ENCODE measurements around the gene WHRN.

The WHRN gene

DNA sequence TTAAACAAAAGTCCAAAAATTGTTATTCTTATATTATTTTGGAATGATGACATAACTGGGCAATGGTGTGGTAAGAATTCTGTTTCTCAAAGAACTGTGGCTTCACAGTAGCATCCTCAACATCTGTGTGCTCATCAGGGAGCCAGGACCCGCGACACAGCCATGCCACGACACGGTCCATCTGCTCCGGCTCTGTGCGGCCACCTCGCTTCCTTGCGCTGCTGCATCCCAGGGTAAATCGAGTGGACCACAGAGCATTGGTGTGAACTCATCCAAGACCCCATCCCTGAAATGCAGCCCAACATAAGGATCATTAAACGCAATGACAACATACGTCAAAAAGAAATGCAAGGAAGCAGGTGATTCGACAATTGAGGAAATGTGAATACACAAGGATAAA lies 15.3 kb downstream of the WHRN start:
- DNase-seq, result no peak

DNA sequence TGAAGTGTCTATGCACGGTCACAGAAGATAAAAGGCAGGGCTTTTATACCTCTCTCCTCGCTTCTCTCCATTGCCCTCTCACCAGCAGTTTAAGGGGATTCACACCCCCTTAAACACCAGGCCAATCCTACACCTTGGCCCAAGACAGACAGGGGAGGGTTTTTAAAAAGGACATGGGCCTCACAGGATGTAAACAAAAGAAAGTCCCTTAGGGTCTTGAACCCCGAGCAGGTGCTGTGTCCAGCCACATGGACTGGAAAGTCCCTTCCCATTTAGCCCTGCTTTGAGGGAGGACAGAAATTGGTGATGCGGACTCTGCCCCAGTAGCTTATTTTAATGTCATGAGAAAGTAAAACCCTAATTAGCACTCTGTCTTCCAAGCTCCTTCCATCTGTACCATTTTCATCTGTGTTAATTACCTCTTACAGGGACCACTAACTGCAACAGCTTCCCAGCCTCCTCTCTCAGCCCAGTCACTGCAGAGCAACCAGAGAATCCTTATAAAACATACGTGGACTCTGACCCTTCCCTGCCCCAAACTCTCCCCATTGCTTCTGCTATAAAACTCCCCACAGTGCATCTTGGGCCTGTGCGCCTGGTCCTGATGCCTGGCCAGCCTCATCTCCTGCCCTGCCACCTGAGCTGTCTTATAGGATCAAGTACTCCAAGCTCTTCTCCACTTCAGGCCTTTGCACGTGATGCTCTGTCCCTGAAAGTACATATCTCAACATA lies 16.7 kb downstream of the WHRN start:
- no peak for DNase-seq

GRCh38 chr9:114487607-114488300 lies 17.5 kb downstream of the WHRN start:
- peak; percentile 71 for DNase-seq

GRCh38 chr9:114486205-114486963 lies 18.9 kb downstream of the WHRN start:
- DNase-seq, result no peak

- DNase-seq, result peak; percentile 33
These were observed 20.3 kb downstream of the WHRN start for GRCh38 chr9:114484854-114485443.

DNA sequence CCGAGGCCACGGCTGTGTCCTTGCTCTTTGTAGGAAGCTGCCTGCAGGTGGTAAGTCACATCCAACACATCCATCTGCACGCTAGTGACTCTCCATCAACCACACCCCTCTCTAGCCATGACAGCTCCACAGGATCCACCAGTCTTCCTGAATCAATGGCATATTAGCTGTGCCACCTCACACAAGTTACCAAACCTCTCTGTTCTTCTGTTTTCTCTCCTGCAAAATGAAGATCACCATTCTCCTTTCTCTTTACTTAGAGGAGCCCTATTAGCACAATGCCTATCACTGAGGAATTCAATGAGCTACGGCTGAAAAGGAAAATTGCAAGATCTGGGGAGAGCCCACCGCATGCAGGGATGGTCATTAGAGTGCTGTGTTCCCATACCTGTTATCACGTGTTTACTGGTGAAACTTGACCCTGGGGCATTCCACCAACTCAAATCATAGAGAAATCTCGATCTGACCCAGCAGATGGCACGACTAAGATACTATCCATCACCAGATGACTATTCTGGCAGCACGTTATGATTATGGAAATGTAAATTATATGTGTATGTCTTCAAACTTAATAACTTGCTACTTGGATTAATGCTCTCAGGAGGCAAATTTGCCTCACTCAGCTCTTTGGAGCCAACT lies 20.9 kb downstream of the WHRN start:
- no peak for DNase-seq

GRCh38 chr9:114483499-114483898 lies 21.8 kb downstream of the WHRN start:
- no peak for DNase-seq

GRCh38 chr9:114482593-114482992 lies 22.7 kb downstream of the WHRN start:
- no peak for DNase-seq

DNA sequence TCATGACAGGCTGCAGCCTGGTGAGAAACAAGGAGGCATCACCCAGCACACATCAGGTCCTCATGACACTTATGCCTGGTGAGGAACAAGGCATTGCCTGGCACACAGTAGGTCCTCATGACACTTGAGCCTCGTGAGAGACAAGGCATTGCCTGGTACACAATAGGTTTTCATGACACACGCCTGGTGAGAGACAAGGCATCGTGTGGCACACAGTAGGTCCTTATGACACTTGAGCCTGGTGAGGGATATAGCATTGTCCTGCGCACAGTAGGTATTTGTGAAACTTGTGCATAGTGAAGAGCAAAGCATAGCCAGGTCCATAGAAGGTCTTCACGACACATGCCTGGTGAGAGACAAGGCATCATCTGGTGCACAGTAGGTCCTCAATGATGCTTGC lies 23.5 kb downstream of the WHRN start:
- DNase-seq, result no peak

DNA sequence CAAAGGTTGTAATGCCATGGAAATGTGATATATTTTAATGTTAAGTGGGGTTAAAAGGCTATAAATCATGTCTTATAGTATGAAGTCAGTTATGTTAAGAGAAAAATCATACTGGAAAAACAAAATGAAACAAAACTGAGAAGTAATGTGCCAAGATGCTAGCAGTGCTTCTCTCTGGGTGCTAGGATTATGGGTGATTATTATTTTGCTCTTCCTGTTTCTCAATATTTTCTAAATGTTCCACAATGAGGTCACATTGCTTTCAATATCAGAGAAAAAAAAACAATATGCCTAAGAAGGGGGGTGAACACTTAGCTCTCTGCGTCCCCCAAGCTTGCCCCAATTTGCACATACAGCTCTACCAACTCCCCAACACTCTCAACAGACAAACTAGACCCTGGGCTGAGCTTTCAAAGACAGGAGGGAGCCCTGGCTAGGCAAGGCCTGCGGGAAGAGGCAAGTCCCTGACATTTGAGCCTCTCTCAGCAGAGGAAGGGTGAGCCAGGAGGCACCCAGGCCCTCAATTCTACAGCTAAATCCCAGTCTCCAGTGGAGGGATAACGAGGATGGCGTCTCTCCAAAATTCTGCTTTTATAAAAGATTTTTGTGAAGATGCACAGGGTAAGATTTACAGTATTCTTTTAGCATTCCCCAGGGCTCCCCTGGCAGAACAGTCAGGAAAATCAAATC lies 24.4 kb downstream of the WHRN start:
- no peak for DNase-seq

- DNase-seq, result no peak
These were observed 26.4 kb downstream of the WHRN start for GRCh38 chr9:114478871-114479270.

DNA sequence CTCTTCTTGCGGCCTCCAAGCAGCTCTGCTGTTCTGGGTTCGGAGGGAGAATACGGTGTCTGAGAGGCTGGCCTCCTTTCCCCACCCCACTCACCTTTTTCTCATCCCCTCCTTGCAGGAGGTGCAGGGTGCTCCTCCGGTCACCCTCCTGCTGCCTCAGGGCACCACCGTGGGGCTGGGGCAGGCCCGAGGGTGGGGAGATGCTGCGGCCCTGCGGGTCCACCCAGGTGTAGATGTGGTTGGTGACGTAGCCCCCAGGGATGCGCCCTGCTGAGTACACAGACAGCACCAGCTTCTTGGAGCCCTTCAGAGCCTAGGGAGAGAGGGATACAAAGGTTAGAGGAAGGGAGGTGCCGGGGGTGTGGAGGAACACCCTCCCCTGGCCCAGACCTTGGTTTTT lies 26.8 kb downstream of the WHRN start:
- no peak for DNase-seq

DNA sequence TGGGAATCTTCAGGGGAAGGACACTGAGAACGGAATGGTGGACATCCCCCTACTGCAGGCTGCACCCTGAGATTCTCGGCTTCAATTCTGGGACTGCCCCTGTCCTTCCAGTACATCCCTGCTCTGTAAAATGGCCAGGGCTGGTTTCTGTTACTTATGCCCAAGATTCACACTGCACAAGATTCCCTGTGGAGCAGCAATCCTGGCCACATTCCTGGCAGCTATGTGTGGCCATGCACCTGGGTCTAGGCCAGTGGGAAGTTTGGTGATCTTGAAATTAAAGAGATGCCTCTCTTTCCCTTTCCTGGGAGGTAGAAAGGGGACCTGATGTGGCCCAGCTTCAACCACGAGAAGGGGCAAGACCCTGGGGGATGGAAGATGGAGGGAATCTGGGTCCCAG lies 27.6 kb downstream of the WHRN start:
- no peak for DNase-seq

DNA sequence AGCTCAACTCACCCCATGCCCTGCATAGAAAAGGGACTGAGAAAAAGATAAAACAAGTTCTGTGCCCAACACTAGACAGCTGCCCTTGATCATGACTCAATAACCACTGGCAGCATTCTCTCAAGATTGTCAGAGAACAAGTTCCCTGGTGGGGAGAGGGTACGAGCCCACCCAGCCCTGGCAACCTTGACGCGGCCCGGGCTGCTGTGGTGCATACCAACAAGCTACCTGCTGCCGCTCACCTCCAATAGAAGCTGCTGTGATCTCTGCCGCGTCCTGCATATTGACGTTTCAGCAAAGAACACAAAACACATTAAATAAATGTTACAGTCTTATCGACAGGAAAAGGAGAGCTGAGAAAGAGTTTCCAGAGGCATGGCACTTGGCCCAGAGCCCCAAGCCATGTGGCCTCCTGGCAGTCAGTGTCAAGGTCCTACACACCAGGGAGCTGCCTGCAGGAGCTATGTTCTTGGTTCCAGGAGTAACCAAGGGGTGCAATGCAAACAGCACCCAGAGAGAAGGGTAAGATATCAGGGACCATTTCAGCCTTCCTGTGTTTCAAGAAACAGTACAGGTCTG lies 28.3 kb downstream of the WHRN start:
- no peak for DNase-seq

DNA sequence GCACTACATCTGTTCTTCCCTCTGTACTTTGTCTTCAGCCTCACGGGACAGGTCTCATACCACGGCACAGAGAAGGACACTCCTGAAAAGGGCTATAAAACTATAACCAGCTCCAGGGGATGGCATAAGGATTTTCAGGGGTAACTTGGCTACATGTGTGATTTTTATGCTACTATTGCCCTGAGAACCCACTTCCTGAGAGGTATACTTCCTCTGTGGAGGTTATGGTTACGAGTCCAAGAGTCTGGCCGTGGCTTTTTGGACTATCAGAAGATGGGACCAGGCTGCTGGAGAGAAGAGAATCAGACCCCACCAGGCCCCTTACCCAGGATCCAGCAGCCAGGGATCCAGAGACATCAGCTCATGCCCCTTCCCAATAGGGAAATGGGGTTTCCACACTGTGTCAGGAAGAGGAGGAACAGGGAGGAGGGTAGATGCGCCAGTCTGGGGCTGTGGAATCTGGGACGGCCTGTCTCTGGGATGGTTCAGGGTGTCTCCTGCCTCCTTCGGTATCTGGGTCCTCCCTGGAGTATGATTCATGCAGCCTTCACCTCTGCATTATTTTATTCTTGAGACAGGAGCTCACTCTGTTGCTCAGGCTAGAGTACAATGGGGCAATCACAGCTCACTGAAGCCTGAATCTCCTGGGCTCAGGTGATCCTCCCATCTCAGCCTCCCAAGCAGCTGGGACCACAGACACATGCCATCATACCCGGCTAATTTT lies 29.7 kb downstream of the WHRN start:
- DNase-seq, result no peak

DNA sequence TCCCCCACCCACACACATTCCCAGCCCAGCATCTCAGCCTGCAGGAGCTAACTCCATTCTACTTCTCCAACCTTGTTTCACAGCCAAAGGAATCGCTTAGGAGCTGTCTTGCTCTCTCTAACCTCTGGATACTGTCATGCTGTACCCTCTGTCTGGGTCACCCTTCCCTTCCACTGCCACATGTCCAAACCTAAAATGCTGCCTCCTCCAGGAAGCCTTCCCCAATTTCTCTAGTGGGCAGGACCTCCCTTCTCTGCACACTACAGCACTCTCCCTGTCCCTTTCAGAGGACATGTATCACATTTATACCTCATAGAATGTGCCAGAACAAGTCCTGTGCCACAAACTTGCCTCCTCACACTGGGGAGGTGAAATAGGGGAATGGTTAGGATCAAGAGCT lies 30.8 kb downstream of the WHRN start:
- DNase-seq, result no peak

GRCh38 chr9:114473447-114473801 lies 31.8 kb downstream of the WHRN start:
- no peak for DNase-seq

- no peak for DNase-seq
These were observed 32.4 kb downstream of the WHRN start for GRCh38 chr9:114472765-114473446.

DNA sequence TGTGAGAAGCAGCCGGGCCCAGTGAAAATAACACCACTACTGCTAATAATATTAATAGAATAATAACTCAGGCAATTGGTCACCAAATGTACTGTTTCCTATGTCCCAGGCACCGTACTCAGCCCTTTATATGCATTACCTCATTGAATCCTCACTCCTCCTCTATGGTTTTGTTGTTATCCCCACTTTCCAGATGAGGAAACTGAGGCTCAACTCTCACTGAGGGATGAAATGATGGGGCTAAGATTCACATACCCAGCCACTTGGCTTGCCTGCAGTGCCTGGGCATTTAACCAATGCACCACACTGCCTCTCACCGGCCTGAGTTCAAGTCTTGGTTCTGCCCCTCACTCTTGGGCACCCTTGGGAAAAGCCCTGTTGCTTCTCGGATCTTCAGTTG lies 34.1 kb downstream of the WHRN start:
- DNase-seq, result no peak

DNA sequence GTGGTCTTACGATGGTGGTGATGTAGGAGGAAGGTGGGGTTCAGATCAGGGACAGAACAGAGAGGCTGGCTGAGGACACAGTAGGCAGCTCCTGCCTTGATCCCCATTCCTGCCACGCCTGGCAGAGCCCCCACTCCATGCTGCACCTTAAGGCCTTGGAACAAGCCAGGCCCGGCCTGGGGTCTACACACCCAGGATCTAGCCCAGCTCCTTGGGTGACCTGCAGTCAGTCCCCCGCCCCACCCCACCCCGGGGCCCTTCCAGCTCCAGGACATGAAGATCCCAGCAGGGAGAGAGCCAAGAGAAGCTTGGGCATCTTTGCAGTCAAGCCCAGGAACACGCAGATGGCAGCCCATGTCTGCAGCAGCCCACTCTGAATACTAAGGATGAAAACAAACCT lies 34.7 kb downstream of the WHRN start:
- no peak for DNase-seq

DNA sequence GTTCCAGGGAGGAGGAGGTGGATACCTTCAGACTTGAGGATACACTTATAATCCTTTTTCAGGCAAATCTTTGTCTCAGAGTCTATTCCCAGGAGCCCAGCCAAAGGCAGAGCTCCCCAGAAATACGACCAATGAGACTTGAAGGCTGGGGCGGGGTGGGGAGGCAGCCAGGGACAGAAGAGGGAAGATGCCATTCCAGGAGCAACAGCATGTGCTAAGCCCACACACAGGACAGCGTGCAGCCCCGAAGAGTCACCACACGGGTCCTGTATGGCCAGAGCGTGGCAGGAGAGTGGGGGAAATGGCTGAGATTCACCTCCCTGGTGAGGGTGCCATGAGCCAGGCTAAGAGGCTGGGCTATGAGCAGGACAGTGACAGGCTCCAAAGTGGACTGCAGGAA lies 35.2 kb downstream of the WHRN start:
- no peak for DNase-seq
